Right cardiac atrium (tissue), 5 donors: ENCODE measurements around the gene FNDC3B. TPM values are rescaled to one million over a fixed set of nuclear protein-coding genes. Genes with fewer than 3 reads are reported as not detected.

ENCODE experiments used
- ATAC-seq, 2 donors: fragments of 200-7000 bp; cut with Tn5 transposase; one replicate each; pipeline versions ENCODE4 v1.8.0 to v1.9.1; 2020; ENCODE audit warnings: moderate library complexity in 2 of 2, mild to moderate bottlenecking in 1 of 2
- DNase-seq, 3 donors: peaks; one replicate each; pipeline ENCODE4 v3.0.0-alpha.2; 2020
- H3K27ac ChIP-seq: one replicate; pipeline ENCODE4 v1.5.1; 2013; ENCODE audit warnings: mild to moderate bottlenecking, low read length, control low read depth, moderate library complexity
- H3K27me3 ChIP-seq: one replicate; pipeline ENCODE4 v1.6.1; 2013; ENCODE audit not compliant: control insufficient read depth, insufficient read depth
- H3K4me1 ChIP-seq: one replicate; pipeline ENCODE4 v1.6.1; 2013; ENCODE audit warnings: low read length; ENCODE audit not compliant: control insufficient read depth, insufficient read depth
- H3K4me3 ChIP-seq: one replicate; pipeline ENCODE4 v1.5.1; 2013; ENCODE audit warnings: low read length, control low read depth
- H3K9me3 ChIP-seq: one replicate; pipeline ENCODE4 v1.6.1; 2013; ENCODE audit warnings: low read length; ENCODE audit not compliant: control insufficient read depth
- WGBS: extraction: QIAGEN DNeasy Blood & Tissue Kit; methylation state at CpG from one replicate; pipeline ENCODE4 v1.1.7; 2013; 5-methylcytosine and 5-hydroxymethylcytosine counted together
- intact Hi-C, 4 donors: fragments of 100-400 bp; cut with DNase I; formaldehyde crosslinking; loops; one replicate each; pipeline versions ENCODE4 v1.11.0 to v1.14.0; 2022 to 2023
- polyA plus RNA-seq: library from polyadenylated mRNA; stranded (reverse); fragments of 200-250 nt; gene quantifications from one replicate; pipeline ENCODE4 v1.2.3, GENCODE V29; 2013
- total RNA-seq, 4 donors: library from RNA; stranded (reverse); fragmentation: NEBNext Ultra II Directional; extraction: Animal tissue kit (Norgen Biotek cat#: 25700); gene quantifications; one replicate each; pipeline ENCODE4 v1.2.1, GENCODE V29; 2021
- donor health status: healthy with polysubstance abuse.
- donor health status: DM: no; HTN: yes; CAD: no.
- donor health status: DM: no; HTN: no; CAD: no.
- donor health status: DM: no; HTN: yes; CAD: no; lungs with severe emphysema.
- donor health status: DM: yes; HTN: yes; CAD: no.

FNDC3B gene
- total and polyA plus RNA-seq, 5 donors = 15.8 to 117 (median 83.0) TPM

DNA sequence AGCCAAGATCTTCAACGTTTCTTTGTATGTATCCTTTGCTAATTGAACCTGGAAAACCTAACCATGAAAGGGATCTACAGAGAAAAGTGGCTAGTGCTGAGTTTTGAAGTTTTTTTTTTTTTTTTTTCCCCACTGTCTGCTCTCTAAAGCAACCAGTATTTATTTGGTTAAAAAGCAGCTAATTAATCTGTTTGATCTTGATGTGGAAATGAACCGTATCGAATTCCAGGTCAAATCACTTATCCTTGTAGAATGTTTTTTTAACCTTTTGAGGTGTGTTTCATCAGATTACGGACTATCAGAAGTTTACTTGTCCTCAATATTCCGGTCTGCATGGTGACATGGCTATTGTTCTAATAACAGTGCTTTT, 117.2 kb downstream of the FNDC3B start:
- no peaks in the 10 kb centered on the region for H3K9me3 ChIP-seq
- peaks cover 36% of the 10 kb centered on the region for H3K4me1 ChIP-seq
- H3K27me3 ChIP-seq = no peaks in the 10 kb centered on the region
- no peak overlapping the region for H3K27ac ChIP-seq
- WGBS = 48% methylated on average over 5 of the region's 5 CpGs
- intact Hi-C loops = no loop called here
- no peak for ATAC-seq
- no peak for DNase-seq
- H3K4me3 ChIP-seq = no peak overlapping the region

DNA sequence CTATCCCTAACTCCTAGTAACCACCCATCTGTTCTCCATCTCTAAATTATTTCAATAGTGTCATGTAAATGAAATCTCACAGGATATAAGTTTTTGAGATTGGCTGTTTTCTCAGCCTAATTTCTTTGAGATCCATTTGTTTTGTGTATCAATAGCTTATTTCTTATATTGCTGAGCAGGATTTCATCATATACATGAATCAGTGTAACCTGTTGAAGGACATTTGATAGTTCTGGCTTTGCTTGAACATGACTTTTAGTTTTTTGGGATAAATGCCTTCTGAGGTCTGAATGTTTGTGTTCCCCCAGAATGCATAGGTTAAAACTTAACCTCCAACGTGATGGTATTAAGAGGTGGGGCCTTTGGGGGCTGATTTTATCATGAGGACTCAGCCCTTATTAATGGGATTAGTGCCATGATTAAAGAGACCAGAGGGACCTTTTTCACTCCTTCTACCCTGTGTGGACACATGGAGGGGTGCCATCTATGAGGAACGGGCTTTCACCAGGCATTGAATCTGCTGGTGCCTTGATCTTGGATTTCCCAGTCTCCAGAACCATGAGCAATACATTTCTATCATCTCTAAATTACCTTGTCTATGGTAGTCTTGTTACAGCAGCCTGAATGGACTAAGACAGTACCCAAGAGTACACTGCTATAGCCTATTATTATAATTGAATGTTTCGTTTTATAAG, 118.3 kb downstream of the FNDC3B start:
- DNase-seq (no peak), ATAC-seq (no peak)
- Histone ChIP-seq H3K9me3 (no peaks in the 10 kb centered on the region), H3K27ac (no peak overlapping the region), H3K27me3 (no peaks in the 10 kb centered on the region), H3K4me1 (peaks cover 32% of the 10 kb centered on the region), H3K4me3 (no peak overlapping the region)
- intact Hi-C loops = no loop called here
- WGBS = 93% methylated on average over 3 of the region's 3 CpGs

DNA sequence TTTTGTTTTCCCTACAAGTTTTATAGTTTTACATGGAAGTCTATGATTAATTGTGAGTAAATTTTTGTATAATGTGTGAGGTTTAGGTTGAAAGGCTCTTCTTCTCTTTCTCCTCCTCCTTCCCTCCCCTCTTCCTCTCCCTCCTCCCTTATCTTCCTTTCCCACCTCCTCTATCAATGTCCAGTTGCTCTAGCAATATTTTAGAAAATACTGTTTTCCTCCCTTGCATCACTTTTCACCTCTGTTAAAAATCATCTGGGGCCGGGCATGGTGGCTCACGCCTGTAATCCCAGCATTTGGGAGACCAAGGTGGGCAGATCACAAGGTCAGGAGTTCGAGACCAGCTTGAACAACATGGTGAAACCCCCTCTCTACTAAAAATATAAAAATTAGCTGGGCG, 119.4 kb downstream of the FNDC3B start:
- 96% methylated on average over 4 of the region's 4 CpGs for WGBS

DNA sequence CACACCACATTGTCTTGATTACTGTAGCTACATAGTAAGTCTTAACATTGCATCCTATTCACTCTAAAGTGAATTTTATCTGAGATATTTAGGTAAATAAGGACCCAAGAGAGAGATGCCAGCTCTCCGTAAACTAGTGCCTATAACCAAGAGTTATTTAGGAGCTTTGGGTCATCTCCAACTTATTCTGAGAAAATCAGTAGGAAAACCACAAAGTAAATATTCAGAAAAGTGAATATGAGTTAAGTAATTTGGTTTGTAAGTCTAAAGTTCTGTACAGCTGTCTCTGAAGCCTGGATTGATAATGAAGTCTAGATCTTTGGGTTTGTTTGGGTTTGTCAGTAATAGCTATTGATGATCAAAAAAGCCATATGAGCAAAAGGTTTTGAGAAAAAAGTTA, 120.0 kb downstream of the FNDC3B start:
- DNase-seq (no peak), ATAC-seq (no peak)
- 91% methylated on average over 1 of the region's 1 CpG for WGBS
- intact Hi-C loops = no loop called here
- Histone ChIP-seq H3K4me3 (no peak overlapping the region), H3K27ac (no peak overlapping the region), H3K4me1 (peaks cover 19% of the 10 kb centered on the region), H3K27me3 (no peaks in the 10 kb centered on the region), H3K9me3 (no peaks in the 10 kb centered on the region)

More for the DNA sequence above, 119.4 kb downstream of the FNDC3B start:
- no peak overlapping the region for H3K27ac ChIP-seq
- no peak overlapping the region for H3K4me3 ChIP-seq
- no peak for DNase-seq
- intact Hi-C loops = no loop called here
- ATAC-seq = no peak
- peaks cover 23% of the 10 kb centered on the region for H3K4me1 ChIP-seq
- H3K9me3 ChIP-seq = no peaks in the 10 kb centered on the region
- no peaks in the 10 kb centered on the region for H3K27me3 ChIP-seq

DNA sequence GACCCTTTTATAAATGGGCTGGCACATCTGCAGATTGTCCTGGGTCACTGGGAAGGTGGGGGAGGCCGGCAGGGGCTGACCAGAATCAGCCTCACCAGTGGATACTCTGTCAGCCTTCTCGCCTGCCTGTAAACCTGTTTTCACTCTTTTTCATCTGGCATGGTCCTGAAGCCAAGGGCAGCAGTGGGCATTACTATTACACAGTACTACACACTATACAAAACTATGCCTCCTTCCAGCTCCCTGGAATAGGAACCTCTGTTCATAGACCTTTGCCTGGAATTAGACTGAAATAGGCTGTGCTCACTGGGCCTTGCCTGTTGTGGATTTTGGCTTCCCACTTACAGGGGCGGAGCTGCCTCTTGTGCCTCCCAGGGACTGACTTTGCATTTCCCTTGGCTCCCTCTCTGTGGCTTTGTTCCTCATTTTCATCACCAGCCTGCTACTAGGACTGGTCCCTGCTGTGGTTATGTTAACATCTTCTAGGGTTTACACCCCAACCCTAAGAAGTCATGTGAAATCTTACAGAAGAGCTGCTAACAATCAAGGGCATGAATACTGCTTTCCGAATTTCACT, 120.7 kb downstream of the FNDC3B start:
- intact Hi-C loops = no loop called here
- Histone ChIP-seq H3K27ac (peak overlapping the region; percentile 71), H3K4me1 (peaks cover 17% of the 10 kb centered on the region), H3K27me3 (no peaks in the 10 kb centered on the region), H3K4me3 (no peak overlapping the region), H3K9me3 (no peaks in the 10 kb centered on the region)
- ATAC-seq (peak; percentile 93 to 98), DNase-seq (peak; percentile 76 to 81 (median 79))
- 59% methylated on average over 4 of the region's 4 CpGs for WGBS

DNA sequence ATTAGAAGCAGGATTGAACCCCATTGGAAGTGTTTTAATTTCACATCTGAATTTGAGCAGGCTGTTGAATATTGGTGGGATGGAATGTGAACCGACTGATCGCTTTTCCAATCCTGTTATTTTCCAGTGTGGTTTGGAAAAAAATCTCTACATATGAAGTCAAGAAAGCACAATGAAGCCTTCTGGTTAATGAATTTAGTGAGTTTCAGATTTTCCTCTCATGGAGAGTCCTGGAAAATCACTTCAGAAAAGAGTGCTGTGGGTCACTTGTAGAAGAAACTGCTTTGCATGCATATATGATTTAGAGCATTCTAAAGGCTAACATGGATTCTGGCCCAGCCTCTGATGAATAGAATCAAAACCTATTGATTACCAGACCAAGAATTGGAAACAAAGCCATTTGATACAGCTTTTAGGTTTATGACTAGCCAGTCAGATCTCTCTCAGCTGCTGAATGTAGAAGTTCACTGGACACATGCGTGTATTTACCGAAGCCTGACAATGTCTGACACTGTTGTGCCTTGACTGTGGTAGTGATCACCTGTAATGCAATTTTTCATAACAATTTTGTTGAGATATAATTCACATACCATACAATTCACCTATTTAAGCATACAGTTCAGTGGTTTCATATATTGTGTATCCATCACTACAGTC, 121.9 kb downstream of the FNDC3B start:
- Histone ChIP-seq H3K4me1 (peaks cover 12% of the 10 kb centered on the region), H3K4me3 (no peak overlapping the region), H3K27me3 (no peaks in the 10 kb centered on the region), H3K9me3 (no peaks in the 10 kb centered on the region), H3K27ac (no peak overlapping the region)
- no peak for DNase-seq
- ATAC-seq = no peak
- 90% methylated on average over 4 of the region's 4 CpGs for WGBS
- intact Hi-C loops = no loop called here

DNA sequence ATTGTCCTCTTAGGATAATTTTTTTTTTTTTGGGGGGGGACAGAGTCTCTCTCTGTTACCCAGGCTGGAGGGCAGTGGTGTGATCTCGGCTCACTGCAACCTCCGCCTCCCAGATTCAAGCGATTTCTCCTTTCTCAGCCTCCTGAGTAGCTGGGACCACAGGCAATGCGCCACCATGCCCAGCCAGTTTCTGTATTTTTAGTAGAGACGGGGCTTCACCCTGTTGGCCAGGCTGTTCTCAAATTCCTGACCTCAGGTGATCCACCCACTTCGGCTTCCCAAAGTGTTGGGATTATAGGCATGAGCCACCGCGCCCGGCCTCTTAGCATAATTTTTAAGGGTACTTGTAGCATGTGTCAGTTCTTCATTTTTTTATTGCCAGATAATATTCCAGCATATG, 122.6 kb downstream of the FNDC3B start:
- intact Hi-C loops = no loop called here
- H3K9me3 ChIP-seq = no peaks in the 10 kb centered on the region
- no peaks in the 10 kb centered on the region for H3K27me3 ChIP-seq
- 90% methylated on average over 9 of the region's 9 CpGs for WGBS
- DNase-seq (no peak), ATAC-seq (no peak)
- H3K4me3 ChIP-seq = no peak overlapping the region
- peaks cover 13% of the 10 kb centered on the region for H3K4me1 ChIP-seq
- no peak overlapping the region for H3K27ac ChIP-seq

DNA sequence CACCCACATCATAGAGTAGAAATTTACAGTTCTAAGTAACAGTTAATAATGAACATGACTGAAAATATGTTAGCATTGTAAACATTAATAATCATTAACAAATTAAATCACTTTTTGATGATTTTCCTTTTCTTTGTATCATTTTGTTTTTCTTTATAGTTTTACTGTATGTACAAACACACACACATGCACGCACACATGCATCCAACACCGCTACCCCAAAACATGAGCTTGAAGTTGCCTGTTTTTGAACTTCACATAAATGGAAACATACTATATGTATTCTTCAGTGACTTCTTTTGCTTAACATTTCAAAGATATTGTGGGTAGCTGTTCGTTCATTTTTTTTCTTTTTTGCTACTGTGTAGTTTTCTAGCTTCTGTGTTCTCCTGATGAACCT, 123.9 kb downstream of the FNDC3B start:
- Histone ChIP-seq H3K9me3 (no peaks in the 10 kb centered on the region), H3K27me3 (no peaks in the 10 kb centered on the region), H3K4me3 (no peak overlapping the region), H3K4me1 (peaks cover 11% of the 10 kb centered on the region), H3K27ac (no peak overlapping the region)
- DNase-seq (no peak), ATAC-seq (no peak)
- 94% methylated on average over 3 of the region's 3 CpGs for WGBS
- intact Hi-C loops = no loop called here

DNA sequence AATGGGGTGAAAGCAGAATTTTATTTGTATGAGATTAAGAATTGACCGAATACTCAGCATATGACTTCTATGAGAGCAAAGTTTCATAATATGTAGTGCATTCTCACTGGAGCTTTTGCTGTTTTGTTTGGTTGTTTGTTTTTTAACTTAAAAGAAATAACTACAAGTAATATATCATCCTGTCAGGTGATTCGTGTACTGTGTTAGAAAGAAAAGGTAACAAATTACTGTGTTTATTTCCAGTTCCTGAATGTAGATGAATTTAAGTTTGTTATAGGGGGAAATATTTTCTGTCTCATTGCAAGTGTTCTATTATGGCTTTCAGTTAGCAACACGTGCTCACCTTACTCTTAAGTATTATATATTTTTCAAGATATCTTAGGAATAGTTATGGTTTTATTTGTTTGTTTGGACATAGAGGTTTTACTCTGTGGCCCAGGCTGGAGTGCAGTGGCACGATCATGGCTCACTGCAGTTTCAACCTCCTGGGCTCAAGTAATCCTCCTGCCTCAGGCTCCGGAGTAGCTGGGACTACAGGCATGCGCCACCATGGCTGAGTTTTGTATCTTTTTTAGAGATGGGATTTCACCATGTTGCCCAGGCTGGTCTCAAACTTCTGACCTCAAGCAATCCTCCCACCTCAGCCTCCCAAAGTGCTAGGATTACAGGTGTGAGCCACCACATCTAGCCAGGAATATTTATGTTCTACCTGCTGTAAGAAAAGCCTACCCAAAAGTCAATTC, 125.4 kb downstream of the FNDC3B start:
- Histone ChIP-seq H3K9me3 (no peaks in the 10 kb centered on the region), H3K27me3 (no peaks in the 10 kb centered on the region), H3K4me1 (peaks cover 16% of the 10 kb centered on the region), H3K4me3 (no peak overlapping the region), H3K27ac (no peak overlapping the region)
- DNase-seq = no peak
- intact Hi-C loops = no loop called here
- WGBS = 95% methylated on average over 6 of the region's 6 CpGs
- no peak for ATAC-seq

DNA sequence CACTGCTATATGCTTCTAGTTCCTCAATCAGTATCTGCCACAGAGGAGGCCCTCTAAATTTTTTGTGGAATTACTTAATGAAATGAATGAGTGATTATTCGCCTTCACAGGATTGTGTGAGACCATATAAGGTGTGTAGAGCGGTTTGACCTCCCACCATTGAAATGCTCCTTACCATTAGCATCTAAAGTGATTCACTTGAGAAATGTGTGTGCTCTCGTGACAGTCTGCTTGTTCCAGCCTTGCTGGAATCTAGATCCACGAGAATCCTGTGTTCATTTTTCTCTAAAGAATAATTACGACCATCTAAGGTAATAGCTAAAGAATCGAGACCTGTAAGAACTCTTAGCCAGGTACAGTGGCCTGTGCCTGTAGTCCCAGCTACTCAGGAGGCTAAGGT, 126.9 kb downstream of the FNDC3B start:
- intact Hi-C loops = no loop called here
- no peak for ATAC-seq
- DNase-seq = no peak
- H3K9me3 ChIP-seq = no peaks in the 10 kb centered on the region
- peaks cover 10% of the 10 kb centered on the region for H3K4me1 ChIP-seq
- H3K27me3 ChIP-seq = no peaks in the 10 kb centered on the region
- WGBS = 91% methylated on average over 6 of the region's 6 CpGs
- no peak overlapping the region for H3K27ac ChIP-seq
- H3K4me3 ChIP-seq = no peak overlapping the region

DNA sequence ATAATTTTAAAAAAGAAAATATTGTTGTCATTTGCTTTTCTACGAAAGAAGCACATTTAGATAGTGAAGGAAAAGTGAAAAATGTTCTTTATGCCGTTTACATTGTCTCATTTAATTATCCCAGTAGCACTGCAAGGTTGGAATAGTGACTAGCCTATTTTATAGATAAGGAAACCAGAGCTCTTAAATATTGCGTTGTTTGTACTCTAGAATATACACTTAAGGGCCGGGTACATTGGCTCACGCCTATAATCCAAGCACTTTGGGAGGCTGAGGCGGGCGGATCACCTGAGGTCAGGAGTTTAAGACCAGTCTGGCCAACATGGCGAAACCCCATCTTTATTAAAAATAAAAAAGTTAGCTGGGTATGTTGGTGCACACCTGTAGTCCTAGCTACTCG, 127.5 kb downstream of the FNDC3B start:
- ATAC-seq (no peak), DNase-seq (no peak)
- Histone ChIP-seq H3K4me1 (peaks cover 9% of the 10 kb centered on the region), H3K27ac (no peak overlapping the region), H3K27me3 (no peaks in the 10 kb centered on the region), H3K4me3 (no peak overlapping the region), H3K9me3 (no peaks in the 10 kb centered on the region)
- WGBS = 85% methylated on average over 9 of the region's 9 CpGs
- intact Hi-C loops = no loop called here
